HuH-7 (cell line): ENCODE results near the gene FAM240A.

Experiments used
- DNase-seq: peaks from one replicate; pipeline ENCODE4 v3.0.0; 2011; ENCODE audit warnings: low spot score

FAM240A gene

DNA sequence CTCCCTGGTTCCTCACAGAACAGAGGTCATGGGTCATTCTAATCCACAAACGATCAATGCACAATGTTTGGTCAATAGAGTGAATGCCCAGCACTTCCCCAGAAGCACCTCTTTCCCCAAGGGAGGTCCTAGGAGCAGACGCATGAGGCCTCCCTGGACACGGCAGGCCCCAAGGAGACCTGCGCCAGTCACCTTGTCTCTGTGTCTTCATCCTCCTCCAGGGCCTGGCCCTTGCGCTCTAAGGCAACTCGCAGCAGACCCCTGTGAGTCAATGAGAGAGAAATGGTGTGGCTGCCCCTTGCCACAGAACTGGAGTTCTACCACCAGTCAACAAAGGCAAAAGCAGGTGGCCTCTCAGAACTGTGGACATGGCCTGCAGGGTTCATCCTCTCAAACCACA, 63.1 kb downstream of the FAM240A start:
- no peak for DNase-seq
